ENCODE results near the gene CNTNAP2.

The CNTNAP2 gene

DNA sequence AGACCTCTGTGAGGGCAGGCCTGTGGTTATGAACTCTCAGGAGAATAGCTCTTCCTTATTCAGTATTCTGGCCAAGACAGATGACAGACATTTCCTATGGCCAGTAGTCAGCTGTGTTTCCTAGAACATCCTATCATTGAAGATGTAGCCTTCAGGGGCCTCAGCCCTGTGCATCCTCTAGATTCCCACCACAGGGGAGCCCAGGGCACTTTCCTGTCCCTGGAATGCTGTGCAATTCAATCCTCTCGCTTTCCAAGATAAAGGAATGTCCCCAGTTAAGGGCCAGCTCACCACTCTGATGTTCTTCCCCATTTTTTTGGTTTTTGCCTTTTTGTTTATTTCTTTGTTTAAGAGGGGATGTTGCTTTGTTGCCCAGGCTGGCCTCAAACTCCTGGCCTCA lies 1895.2 kb downstream of the CNTNAP2 start:
- no peak for DNase-seq

DNA sequence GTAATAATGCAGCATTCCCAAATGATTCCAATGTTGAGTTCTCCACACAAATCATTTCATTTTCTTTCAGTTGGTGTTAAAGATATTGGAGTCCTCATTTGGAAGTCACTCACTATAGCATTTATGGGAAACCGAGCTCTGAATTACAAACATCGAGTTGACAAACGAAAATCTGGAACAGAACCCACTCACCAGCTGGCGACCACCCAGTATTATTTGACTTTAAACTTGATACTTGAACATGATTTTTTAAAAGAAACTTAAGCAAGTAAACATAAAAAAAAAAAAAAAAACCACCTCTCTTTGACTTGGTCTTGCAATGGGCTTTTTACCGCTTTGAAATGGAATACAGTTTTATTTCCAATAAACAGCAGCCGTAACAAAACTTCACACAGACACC lies 1897.4 kb downstream of the CNTNAP2 start:
- DNase-seq, result no peak

DNA sequence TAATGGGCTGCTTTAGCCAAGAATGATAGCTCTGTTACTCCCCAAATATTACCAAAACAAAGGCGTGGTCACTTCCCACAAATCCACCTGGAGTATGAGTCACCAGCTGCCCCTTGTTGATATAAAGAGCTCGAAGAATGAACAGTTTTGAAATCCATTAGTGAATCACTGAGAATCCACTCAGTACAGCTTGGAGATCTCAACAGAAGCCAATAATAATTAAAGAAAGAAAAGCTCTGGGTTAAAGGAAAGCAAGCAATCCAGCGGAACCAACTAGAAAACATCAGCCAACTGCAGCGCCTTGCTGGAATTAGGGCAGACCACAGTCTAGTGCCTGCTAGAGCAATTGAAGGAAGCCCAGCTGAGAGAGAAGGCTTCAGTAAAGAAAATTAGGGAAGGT lies 1897.9 kb downstream of the CNTNAP2 start:
- no peak for DNase-seq

DNA sequence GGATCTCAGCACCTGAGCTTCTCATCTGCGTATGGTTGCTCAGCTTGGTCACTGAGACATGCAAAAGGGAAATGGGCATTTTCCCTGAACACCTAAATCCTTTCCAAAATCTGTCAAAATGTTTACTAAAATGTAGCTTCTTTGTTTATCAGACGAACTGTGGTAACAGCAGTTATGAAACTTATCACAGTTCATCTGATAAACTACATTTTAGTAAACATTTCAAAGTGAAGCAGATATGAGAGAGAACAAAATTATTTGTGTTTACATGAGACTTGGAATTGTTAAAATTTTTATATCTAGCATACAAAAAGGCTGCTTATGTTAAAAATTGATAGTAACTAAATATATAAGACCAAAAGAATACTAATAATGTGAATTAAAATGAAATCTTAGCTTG lies 1900.5 kb downstream of the CNTNAP2 start:
- DNase-seq, result no peak

DNA sequence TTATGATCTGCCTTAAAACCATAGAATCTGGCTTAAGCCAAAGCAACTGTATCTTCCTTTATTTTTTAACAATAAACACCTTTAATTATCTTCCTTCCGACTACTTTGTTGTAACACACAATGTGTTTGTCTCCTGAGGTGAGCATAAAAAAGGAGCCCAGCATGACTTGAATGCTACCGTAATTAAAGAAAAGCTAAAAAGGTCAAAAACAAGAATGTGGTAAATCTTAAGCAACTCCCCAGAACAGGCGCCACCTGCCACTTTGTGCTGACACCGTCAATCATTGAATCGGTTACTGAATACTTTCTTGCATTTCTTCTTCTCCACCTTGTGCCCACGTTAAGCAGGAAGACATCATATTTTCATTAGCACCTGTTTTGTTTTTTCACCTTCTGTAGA lies 1904.1 kb downstream of the CNTNAP2 start:
- no peak for DNase-seq

DNA sequence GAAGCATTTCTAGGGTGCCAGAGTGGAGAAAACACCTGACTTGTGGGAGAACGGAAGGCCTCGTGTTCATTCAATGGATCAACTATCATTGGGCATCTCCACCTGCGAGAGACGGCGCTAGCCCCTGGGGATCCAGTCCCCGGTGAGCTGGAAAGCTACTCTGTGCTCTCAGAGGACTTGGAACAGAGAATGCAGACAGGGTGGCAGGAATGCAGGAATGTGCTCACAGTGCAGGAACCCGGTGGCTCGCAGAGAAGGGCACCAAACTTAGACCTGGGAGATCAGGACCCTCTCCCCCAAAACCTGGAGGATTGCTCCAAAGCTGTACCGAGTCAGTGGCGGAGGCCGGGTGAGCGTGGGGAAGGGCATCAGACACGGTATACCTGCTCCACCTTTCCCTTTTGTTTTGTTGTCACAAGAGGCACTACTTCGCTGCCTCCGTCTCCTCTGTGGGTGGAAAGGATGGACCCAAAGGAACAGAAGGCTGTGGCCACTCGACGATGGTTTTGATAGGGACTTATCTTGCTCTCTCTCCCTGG lies 1905.0 kb downstream of the CNTNAP2 start:
- no peak for DNase-seq

DNA sequence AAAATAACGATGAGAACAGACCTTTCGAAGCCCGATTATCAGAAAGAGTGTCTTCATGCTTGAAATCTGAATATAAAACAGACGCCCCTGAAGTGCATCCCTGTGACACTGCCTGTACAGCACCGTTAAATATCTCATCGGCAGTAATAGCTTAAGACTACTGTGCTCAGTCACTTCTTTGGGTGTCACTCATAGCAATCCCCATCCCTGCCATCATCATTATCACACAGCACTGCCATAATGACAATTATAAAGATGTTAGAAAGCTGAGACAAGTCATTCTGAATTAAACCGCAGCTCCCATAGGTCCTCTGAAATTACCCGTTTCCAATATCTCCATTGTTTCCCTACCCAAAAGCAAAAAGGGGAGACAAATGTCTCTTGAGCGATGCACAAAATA lies 1906.2 kb downstream of the CNTNAP2 start:
- DNase-seq, result no peak

DNA sequence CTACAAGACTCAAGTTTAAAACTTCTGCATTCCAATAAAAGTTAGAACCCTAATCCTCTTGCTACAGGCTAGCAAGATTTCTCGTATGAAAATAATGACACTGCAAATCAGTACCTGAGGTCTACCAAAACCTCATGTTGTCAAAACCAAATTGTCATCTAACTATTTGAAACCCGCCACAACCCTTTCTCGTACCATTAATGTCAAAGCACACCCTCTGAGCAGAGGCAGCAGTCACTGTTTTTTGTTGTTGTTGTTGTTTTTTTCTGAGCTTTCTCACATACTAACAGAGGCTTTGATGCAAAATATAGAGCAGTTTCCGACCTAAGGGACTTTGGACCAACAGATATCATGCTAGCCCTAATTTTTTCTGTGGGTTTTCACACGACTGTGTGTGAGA lies 1910.1 kb downstream of the CNTNAP2 start:
- no peak for DNase-seq

DNA sequence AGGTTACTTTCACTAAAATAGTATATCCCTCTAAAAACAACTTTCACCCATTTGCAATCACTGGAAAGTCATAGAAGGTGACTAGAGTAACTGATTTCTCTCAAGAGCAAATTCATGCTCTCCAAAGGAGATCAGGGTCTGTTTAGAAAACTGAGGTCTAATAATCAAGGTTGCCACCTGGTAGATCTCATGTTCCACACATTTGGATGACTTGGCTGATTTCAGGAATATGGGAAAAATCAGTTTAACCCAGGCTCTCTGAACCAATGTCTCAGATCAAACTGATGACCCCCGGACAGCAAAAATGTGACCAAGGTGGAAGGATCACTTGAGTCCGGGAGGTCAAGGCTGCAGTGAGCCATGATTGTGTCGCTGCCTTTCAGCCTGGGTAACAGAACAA lies 1911.6 kb downstream of the CNTNAP2 start:
- DNase-seq, result no peak

DNA sequence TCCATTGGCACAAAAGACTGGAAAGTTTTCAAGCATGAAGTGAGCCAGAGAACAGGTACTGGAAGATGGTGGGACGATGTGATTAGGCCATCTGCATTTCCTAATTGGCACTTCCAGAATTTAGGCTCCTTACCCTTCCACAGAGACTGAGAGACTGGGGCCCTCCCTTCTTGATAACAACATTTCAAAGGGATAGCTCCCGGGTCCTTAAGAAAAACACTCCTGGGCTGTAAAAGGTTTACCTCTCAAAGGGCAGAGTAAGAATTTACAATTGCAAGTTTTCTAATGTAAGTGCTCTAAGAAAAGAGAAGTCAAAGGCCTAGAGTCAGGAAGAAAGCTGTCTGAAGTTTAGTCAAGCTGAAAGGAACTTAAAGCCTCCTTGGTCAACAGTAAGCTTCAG lies 1914.4 kb downstream of the CNTNAP2 start:
- DNase-seq, result no peak

DNA sequence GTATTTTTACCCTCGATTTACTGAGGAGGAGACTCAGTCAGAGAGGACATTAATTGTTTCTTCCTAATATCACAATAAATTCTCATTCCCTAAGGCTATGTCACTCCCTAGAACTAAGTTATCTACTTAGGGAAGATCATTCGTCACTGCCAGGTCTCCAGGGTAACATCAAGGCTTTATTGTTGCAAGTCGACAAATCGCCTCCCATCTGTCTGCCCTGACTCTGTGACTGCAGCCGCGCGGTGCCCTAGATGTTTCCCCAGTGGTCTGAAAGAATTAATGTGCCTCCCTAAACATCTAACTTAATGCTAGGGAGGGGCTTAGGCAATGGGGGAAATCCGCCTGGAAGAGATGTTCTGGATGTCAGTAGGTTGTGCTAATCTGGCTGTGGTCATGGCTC lies 1915.2 kb downstream of the CNTNAP2 start:
- DNase-seq, result no peak

DNA sequence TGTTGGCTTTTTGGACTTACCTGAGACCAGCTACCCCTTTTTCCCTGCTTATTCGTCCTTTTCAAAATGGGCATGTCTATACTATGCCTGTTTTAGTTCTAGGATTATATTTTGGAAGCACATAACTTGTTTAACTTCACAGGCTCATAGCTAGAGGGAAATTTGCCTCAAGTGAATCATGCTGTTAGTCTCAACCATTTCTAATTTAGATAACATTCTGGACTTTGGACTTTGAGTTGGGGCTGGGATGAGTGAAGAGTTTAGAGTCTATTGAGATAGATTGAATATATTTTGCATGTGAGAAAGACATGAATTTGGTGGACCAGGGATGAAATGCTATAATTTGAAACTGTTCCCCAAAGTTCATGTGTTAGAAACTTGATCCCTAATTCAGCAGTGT lies 1919.3 kb downstream of the CNTNAP2 start:
- DNase-seq, result no peak

DNA sequence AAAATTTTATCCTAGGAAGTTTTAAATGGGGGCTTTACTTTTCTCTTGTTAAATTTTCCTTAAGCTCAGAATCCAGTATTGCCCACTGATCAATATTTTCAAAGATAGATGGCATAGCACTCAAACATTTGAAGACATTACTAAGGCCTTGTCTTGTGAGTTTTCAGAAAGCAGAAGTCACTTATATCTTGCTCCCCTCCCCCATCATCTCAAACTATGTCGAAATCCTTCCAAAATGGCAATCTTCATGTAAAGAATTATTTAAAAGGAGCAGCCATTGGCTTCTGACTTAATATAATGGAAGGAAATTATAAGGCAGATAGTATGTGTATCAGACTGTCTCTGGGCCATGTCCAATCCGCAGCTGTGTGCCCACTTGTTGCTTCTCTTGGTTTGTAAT lies 1920.4 kb downstream of the CNTNAP2 start:
- DNase-seq, result no peak

DNA sequence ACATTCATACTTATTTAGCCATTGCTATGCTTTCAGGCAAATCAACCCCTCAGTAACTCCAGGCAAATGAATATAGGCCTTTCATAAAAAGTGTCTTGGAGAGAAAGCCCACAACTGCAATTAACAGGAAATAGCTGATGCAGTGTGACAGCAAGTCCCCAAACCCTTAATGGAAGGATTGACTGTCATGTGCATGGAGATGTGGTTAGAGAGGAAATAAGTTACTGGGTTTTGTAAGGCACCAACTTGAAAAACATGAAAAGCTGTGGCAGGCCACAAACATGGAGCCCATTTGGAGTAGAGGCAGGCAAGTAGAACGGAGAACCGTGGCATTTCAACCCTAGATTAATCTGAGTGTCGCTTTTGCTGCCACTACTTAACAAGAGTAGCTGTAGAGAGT lies 1924.6 kb downstream of the CNTNAP2 start:
- no peak for DNase-seq

DNA sequence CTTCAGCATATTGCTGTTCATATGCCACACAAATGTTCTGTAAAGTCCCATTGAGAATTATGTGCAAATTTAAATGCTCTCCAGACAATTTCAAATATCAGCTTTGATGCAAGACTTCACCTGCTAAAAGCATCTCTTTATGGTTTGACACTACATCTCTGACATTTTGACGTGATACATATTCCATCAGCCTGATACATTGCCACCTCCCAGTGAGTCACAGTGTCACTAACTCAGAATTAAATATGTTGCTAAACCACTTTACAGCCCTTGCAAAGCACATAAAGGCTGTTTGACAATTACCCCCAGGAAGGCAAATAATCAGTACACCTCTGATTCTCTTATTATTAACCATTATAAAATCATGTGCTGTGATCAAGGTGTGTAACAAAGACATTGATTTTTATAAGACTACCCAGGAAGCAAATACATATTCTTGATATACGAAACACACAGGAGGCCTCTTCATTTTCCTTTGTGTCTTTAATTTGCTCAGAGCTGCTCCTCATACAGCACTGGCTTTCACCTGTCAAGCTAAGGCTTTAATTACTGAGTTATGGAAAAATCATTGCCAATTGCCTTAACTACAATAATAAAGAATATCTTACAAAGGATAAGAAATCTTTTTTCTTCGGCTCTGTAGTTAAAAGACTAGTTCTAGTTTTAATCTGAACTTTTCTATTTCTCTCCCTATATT lies 1926.5 kb downstream of the CNTNAP2 start:
- DNase-seq, result peak in 1 of 51 donors; percentile 4

DNA sequence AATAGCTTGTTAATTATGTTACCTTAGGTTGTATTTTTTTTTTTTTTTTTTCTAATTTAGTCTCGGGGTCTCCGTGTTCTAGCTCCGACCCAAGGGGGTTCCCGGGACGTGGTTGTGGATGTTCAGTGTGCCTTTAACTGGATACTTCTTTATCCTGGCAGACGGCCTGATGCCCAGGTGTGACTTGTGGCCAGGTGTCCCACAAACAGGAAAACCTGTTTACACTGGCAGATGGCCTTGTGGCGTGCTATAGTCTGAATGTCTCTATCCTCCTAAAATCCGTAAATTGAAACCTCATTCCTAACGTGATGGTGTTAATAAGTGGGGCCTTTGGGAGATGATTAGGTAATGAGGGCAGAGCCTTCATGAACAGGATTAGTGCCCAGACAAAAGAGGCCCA lies 1927.6 kb downstream of the CNTNAP2 start:
- no peak for DNase-seq

DNA sequence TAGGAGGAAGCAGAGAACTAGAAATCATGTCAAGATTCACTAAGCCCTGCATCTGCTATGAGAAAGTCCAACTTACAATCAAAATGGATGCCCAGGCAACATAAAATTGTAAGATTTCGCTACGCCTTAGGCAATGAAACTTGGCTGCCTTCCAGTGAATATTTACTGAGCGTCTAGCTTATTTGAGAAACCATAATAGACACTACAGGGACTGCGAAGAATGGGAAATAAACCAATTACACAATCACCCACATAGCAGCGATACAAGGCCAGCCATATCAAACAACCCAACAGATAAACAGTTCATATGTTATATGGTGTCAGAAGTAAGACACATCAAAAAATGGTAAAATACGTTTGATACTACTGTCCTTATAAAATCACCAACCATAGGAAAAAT lies 1928.9 kb downstream of the CNTNAP2 start:
- no peak for DNase-seq

DNA sequence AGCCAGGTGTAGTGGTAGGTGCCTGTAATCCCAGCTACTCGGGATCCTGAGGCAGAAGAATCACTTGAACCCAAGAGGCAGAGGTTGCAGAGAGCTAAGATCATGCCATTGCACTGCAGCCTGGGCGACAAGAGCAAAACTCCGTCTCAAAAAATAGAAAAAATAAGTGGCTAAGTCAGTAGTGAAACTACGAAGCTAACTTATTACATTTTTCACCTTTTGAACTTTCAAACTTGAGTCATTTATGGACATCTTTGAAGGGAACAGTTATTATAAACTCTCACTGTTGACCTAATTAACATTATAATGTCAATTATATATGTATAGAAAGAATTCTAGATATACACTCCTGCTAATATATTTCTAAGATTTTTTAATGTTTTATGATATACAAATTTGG lies 1932.5 kb downstream of the CNTNAP2 start:
- DNase-seq, result no peak

DNA sequence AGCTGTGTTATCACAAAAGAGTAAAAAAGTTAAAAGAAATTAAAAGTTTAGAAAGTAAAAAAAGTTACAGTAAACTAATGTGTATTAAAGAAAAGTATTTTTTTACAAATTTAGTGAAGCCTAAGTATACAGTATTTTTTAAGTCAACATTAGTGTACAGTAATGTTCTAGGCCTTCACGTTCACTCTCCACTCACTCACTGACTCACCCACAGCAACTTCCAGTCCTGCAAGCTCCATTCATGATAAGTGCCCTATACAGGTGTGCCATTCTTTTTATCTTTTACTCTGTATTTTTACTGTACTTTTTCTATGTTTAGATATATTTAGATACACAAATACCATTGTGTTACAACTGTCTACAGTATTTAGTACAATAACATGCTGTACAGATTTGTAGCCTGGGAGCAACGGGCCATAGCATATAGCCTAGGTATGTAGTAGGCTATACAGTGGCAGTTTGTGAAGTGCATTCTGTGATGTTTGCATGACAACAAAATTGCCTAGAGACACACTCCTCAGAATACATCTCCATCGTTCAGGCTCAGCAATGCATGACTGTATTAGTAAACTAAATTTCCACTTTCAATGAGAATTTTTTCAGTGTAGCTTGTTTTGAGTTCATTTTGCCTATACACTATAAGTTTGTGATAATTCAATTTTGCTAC lies 1934.0 kb downstream of the CNTNAP2 start:
- no peak for DNase-seq

DNA sequence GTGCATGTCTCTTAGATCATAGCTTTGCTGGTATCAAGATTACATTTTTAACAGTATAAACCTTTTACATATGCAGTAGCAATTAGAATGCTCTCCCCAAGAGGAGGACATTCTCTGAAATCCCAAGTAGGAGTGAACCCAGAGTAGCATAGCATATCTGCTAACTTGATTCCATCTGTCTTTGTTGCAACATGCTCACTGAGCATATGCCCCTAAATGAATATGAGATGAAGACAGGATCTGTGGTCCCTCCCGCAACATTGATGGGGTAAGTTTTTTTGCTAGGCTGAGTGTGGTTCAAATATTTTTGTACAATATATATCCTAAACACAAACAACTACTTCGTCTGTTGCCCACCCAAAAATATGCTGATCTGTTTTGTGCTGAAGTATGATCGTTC lies 1939.8 kb downstream of the CNTNAP2 start:
- DNase-seq, result no peak

DNA sequence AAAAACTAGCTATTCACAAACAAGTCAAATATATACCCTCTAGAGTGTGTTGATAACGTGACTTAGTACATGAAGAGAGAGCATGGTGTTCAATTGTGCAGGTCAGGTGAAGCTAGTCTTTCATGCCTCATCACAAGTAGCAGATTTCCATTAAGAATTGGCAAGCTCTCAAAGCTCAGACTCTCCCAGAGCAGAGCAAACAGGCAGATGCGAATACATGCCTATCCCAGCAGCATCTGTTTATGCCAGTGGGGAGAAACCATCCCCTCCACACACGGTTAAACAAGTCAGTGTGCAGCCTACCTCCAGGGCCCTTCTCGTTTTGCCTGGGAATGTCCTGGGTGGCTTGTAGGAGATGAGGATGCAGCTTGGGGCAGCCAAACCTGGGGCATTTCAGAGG lies 1941.5 kb downstream of the CNTNAP2 start:
- DNase-seq, result no peak

DNA sequence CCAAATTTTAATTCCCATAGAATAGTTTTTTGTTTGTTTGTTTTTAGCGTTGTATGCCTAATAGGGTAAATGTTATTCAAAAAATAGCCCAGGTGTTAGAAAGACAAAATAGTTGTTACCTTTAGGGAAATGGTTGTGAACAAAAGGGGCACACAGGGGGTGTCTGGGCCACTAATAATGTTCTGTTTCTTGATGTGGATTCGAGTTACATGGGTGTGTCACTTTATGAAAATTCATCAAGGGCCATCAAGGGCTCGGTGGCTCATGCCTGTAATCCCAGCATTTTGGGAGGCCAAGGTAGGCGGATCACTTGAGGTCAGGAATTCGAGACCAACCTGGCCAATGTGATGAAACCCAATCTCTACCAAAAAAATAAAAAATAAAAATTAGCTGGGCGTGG lies 1942.2 kb downstream of the CNTNAP2 start:
- DNase-seq, result no peak

DNA sequence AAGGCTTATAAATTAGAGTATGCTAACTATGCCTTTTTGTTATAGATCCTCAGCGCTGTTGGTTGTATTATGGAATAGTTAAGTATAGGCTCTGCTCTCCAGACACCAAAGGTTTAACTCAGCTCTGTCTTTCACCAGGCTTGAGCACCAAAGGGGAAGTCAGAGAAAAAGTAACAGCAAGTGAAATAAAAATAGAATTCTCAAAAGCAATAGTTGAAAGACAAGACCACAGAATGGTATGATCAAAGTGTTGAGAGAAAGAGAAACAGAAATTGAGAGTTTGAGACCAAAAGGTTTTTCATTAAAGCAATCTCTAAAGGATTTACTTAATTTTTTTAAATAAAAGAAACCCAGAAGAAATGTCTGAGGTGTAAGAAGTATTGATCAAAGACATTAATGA lies 1944.1 kb downstream of the CNTNAP2 start:
- no peak for DNase-seq
